CD4-positive, alpha-beta T cell treated with Interleukin-17A for 4 hours (primary cell): Measurements from ENCODE around the gene GLIS1.

Experiments used
- DNase-seq: peaks from one replicate; pipeline ENCODE4 v3.0.0-alpha.2; 2020; ENCODE audit warnings: mixed read lengths

The GLIS1 gene

DNA sequence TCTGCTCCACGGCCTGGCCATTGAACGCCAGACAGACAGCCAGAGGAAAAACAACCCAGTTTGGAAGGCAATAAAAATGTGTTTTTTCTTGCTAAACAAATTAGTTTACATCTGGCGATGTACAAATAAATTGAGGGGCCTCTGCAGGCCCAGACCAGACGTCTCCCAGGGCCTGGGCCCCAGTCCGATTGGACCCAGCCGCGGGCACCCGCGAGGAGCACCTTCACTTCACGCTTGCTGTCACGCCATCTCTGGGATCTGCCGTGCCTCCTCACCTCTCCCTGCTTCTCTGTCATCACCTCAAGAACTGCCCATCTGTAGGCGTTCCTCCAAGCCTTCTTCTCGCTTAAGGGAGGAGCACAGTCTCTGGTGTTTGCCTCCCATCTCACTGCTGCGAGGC lies 61.5 kb downstream of the GLIS1 start:
- no peak for DNase-seq

DNA sequence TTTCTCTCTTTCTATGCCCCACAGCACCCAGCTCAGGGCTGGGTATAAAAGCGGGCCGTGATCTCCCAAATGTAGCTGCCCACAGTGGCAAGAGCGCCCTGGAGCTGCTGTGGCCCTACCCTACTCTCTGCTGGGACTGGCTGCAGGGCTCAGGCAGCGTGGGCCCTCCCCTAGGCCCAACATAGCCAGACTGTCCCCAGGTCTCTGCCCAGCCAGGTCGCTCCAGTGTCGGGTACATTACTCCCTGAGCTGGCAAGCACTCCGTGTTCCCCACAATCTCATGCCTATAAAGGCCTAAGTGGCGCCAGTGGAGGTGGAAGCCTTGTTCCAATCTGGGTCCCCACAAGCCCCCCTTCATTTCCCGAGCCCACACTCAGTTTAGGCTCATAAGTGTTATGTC lies 66.2 kb downstream of the GLIS1 start:
- no peak for DNase-seq

DNA sequence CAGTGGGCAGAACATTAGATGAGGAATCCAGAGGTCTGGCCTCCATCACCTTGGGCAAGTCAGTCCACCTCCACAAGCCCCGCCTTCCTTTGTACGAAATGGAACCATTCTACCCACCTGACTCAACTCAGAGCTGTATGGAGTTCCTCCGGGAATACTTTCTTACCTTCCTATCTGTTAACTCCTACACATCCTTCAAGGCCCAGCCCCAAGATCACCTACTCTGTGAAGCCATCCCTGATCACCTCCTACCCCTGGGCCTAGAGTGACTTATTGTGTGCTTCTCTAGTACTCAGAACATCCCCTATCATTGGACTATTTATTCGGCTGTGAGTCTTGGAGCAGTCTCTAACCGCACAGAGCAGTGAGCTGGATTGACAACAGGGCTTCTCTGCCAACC lies 66.7 kb downstream of the GLIS1 start:
- no peak for DNase-seq

DNA sequence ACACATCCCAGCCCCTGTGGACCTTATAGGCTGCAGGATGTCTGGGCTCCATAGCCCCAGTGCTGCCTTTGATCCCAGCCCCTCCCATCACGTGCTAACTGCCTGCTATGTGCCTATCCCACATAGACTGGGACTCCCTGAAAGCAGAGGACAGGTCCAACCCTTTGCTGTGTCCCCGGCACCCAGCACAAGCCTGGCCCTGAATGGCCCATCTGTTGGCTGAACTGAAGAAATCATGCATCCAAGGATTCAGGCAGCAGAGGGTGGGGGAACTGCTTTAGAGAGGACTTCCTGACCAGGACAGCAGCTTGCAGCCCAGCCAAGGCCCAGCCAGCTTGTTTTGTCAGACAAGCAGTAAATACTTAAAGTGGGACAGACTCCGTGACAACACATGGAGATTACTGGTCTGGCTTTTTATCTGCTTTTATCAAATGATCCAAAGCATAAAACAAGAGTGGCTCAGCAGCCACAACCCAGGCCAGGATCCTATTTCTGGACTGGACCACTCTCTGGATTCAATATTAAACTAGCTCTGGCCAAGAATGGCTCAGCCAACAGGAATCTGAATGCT lies 69.3 kb downstream of the GLIS1 start:
- no peak for DNase-seq

DNA sequence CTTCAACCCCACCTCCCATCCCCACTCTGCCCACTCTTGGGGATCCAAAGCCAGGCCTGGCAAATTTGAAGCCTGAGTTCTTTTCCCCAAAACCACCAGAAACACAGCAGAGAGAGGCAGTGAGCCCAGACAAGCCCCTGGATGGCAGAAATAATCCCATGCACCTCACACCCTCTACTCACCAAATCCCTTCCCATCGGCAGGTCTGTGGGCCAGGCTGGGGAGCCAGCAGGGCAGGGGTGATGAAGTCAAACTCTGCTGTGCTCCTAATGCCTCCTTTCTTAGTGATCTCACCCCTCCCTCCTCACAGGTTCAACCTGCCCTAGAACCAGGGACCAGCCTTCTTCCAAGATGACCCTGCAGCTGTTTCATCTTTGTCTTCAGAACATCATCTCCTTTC lies 72.4 kb downstream of the GLIS1 start:
- DNase-seq: no peak

DNA sequence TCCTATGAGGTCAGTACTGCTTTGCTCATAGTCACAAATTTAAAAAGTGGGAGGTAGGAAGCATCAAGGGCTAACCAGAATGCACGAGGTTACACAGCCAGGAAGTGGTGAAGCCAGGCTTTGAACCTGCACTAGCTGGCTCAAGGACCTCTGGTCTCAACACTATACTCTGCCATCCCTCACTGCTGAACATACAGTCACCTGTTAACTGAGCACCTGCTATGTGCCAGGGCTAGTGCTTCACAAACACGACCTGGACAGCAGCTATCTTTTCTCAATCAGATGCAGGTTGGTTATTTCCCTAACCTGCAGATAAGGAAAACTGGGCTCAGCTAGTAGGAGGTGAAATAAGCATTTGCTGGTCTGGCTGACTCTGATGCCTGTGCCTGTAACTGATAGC lies 73.0 kb downstream of the GLIS1 start:
- DNase-seq: no peak

DNA sequence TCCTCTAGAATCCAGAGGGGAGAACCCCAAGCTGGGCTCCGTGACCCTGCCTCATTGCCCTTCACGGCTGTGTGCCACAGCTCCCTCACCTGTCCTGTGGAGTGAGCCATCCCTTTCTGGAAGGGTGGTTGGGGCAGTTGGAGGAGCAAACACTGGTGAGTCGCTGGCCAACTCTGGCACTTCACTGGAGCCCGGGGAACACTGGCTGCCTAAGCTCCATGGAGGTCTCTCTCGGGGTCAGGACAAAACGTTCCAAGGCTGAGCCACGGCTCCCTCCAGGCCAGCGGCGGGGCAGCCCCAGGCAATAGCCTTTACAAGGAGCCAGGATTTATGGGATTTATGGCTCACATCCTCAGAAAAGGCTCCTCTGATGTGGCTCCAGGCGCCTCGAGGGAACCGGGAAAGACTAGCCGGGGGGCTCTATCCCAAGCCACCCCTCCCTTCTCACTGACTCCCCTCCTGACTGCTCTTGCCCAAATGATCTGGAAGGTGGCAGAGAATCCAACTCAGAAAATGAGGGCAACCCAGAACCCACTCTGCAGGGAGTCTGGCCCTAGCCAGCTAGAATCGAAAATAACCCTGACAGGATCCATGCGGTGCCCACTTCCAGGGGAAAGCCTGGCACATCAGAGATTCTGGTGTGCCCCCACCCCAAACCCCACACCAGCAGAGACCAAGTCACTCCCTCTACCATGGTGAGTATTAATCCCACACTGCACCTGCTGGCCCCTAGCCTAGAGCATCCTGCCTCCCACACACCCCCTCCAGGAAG lies 75.2 kb downstream of the GLIS1 start:
- no peak for DNase-seq

DNA sequence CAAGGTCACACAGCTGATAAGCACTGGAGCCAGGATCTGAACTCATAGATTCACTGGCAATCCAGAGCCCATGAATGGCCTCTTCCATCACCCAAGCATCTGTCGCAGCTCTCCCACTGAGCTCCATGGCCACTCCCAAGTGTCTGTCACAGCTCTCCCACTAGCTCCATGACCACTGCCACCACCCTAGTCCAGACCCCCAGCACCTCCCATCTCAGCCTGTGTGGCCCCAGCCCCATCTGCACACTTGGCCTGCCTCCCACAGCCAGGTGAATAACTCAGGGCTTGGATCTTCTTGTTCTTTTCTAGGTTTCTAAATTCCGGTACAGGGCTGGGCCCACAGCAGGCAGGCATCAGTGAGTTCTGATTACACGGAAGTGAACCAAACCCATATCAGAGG lies 76.0 kb downstream of the GLIS1 start:
- DNase-seq: no peak

DNA sequence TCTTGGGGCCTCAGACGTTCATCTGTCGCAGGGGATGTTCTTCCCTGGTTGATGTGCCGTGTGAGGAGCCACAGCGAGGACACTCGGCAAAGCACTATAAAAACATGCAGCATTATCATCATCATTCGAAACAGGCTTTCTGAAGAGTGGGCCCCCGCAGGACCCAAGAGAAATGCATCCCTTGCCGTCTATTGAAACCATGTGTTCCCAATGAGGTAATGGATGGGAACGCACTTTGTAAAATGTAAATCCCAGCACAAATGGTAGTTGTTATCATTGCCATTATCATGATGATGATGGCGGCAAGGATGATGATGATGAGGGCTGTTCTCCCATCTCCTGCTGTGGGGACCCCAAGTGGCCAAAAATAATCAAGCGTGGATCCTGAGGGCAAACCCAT lies 76.8 kb downstream of the GLIS1 start:
- no peak for DNase-seq

DNA sequence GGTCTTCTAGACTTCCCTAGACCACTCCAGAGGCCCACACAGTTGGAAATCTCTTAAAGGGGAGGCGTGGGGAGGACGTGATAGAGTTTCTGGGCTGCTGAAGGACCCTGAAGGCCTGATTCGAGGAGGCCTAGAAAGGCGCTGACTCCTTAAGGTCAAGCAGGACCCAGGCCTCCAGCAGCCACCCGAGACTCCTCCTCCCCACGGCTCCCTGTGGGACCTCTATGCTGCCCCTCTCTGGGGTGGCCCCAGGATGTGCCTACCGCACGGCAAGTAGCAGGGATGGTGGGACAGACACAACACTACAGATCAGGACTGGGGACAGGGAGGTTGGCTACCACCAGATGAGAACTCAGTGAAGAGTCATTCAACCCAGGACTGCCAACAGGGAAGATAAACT lies 77.5 kb downstream of the GLIS1 start:
- no peak for DNase-seq

DNA sequence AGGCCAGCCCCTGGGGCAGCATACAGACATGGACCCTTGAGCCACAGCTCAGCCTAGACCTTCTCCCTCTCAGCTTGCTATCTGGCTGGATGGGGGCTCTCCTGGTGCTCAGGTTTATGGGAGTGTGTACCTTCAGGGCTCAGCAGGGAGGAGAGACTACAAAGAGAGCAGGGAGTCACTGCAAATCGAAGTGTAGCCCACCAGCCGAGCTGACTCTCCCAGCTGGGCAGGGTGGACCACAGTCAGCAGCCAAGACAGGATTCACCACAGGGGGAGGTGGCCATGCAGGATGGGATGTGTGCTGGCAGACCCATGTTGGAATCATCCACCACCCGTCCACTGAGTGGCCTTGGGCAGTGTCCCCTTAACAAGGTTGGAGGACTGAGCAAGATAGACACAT lies 78.3 kb downstream of the GLIS1 start:
- DNase-seq: no peak

DNA sequence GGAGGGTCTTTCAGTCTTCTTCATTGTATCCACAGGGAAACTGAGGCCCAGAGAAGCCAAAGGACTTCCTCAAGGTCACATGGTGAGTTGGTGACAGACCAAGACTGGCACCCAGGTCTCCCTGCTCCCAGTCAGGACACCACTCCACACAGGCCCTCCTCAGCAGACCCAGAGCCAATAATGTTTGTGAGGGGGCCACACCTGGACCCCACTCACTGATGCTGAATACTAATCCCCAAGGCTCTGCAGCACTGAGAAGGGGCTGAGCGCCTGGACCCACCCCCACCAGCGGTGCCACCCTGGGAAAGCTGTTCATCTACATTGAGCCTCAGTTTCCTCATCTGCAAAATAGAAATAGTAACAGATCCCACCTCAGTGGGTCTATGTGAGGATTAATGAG lies 79.5 kb downstream of the GLIS1 start:
- no peak for DNase-seq

DNA sequence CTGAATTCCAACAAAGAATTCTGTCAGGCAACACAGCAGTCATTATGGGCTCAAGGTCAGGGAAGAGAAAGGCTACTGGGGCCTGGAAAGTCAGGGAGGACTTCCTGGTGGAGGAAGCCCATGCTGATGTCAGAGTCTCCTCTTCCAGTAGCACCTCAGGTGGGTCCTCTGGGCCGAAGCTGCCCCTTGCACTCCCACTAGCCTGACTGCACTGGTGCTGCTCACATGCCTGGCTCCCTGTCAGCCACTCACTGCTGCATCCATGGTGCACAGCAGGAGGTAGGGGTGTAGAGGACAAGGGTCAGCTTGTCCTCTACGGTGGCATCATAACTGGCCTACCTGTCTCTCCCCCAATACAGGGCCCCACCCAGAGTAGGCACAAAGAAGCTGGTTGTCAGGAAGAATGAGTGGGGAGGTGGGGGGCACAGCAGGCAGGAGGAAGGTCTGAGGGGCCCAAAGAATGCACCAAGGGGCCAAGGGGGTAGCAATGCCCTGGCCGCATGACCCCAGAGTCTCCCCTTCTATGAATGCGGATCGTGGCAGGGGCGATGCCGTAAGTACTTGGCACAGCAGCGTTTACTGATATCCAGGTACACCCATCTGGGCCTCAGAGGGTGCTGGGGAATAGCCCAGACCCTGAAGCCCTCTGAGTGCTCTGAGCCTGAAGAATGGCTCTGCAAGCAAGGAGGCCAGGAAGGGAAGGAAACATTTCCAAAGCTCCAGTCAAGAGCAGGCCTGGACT lies 80.3 kb downstream of the GLIS1 start:
- no peak for DNase-seq

DNA sequence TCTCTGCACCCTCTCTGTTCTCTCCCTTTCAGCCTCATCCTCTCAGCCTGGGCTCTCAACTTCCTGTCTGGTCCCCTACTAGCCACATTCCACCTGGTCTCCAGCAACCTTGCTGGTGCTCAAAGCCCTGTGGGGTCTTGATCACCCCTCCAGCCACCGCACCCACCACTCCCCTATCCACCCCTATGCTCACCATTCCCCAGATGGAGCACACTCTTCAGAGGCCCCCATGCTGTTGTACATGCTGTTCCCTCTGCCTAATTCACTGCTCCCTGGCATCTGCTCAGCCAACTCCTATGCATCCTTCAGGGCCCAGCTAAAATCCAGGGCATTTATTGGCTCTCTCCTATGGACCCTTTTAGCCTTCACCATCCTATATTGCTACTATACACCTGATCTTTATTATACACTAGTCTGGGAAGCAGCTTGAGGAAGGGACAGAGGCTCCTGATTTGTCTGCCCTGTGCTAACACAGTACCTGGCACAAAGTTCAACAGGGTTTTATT lies 81.0 kb downstream of the GLIS1 start:
- DNase-seq: no peak

DNA sequence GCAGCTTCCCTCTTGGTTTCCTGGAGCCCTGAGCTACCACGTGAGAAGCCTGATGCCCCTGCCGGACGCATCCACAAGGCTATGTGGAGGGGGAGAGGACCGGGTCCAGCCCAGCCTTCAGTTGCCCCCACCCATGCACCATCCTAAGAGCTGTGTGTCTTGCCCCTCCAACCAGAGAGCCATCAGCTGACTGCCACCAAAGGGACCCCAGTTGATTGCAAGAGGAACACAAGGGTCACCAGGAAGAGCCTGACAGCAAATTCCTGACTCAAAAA lies 81.5 kb downstream of the GLIS1 start:
- DNase-seq: no peak

DNA sequence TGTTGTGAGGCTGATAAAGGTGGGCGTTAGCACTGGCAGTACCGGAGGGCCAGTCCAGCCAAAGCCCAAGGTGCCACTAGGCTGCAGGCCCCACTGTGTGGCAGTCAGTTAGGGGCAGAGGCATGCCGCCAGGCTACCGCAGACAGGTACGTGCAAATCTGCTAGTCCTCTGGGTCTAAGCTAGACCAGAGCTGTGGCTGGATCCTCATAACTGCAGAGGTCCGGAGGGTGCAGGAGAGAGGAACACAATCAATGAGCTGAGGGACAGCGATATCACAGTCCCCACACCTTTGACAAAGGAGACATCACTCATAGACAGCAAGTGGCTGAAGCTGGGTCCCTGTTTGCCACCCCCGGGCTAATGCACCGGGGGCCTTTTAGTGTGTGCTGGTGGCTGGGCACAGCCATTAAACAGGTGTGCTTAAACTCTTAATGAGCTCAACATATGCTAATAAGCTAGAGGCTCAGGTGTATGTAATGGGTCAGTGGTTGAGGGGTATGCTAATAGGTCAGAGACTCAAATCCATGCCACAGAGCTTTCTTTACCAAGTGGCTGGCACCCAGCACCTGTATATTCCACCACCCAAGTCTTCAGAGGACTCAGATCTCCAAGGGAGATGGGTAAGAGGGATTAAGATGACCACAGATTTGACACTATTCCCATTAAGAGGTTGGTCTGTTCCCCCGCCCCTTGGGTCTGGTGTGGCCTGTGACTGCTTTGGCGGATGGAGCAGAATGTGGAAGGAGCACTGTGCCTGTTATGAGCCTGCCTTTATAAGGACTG lies 82.0 kb downstream of the GLIS1 start:
- no peak for DNase-seq

DNA sequence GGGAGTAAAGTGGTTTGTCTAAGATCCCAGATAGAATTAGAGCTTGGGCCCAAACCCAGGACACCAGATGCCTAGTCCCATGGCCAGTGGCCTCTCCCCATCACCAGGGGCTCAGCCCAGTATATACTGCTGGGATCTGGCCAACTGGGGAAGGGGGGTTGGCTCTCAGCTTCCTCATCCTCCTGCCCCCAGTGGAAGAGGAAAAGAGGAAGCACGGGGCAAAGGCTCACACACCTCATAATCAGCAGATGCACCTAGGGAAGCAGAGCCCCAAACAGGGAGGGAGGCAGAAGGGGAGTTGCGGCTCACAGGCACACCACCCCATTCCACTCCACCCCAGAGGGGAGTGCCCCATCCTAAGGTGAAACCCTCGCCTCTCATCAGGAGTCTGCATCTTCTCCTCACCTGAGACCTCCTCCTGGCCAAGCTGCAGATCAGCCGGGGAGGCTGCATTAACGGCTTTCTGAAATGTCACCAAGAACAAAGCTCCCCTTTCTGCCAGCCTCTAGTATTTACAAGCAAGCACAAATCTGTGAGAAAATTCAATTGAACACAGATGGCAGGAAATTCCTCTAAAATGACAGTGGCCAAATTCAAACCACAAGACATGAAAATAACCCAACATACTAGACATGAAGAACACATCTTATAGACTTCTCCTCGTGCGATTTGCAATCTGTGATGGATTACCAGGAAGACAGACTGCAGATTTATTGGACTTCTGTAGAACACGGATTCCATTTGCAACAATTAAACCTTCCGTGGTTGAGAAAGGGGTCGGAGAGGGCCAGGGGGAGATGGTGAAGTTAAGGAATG lies 82.8 kb downstream of the GLIS1 start:
- no peak for DNase-seq

DNA sequence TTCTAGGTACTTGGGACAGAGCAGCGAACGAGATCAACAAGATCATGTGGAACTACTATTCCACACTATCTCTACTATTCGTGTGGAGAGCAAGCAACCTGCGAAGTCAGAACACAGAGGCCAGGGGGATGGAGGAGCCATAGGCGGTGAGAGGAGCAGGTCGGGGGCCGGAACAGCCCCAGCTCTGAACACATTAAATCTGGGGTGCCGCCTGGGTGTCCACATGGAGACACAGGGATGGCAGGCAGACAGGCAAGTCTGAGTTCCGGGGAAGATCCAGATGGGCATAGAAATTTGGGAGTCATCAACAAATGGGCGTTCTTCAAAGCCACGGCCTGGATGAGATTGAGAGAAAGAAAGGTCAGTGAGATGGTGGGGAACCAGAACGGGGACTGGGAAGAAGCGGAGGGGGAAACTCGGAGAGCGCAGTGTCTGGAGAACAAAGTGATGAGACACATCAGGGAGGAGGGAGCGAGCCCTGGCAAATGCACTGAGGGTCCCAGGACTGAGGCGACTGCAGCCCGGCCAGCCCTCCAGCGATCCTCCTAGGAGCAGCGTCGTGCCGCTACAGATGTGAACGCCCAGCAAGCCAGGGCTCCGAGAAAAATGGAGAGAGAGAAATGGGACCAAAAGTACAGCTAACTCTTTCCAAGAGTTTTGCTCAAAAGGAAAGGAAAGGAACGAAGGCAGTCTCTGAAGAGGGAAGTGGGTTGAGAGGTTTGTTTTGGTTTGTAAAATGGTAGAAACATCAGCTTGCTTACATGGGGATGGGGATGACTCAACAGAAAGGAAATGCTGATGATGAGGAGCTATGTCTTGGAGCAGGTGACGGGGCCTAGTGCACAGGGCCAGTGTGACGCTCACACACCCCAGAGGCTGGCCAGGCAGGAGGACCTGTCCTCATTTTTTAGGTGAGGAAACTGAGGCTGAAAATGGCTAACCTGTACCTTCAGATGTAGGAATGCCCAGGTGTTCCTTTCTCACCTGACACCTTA lies 84.5 kb downstream of the GLIS1 start:
- DNase-seq: no peak

DNA sequence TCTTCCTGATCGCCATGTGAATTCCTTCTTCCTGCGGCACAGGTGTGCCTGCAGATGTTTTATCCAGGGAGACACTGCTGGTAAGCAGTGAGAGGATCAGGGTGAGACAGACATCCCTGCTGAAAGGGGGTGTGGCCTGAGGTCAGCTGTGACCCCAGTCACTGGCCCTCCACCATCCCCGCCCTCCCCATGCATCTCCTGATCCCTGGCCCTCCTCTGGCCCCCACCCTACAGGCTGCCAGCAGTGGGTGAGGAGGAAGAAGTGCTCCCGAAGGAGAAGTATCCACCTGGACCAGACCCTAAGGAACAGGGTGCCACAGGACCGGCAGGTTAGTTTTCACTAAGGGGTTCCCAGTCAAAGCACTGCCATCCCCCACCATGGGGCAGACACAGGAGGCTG lies 85.3 kb downstream of the GLIS1 start:
- no peak for DNase-seq

DNA sequence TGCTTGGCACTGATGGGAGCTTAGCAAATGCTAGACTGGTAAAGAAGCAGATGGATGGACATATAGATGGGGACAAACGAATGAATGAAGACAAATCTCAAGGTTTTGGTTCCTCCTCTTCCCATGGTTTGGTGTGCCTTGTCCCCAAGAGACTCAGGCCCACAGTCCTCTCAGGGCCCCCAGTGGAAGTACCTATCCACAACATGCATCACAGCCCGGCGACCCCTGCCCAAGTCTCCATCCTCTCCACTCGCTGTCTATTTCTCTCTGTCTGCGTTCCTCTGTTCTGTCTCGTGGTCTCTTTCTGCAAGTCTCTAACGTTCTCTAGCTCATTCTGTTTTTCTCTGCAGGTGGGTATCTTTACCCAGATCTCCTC lies 85.8 kb downstream of the GLIS1 start:
- DNase-seq: no peak

DNA sequence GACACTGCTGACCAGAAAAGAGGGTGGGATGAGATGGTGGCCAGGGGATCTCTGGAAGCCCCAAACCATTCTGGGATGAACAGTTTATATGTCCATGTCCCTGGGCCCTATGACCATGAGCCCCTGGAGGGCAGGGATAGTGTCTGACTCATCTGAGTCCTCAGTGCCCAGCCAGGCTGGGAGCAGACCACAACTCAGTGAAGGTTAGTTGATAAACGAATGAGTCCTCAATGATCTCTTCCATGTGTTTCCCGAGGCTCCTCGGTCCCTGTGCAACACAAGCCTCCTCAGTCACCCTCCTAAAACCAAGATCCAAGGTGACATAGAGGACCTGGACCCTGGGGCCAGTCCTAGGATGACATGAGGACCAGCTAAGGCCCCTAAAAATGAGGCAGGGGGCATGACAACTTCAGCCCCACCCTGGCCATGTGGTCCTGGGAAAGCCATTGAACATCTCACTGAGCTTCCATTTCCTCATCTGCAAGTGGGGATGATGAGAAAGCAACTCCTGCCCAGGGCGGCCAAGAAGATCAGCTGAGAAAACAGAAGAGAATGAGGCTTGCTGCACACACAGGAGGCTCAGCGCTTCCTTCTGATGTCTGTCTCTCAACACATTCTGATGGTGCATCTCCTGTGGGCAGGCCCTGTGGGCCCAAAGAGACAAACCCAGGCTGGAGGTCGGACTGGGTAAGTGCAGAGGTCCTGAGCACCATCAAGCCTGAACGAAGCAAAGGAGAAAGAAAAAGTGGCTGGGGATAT lies 86.3 kb downstream of the GLIS1 start:
- no peak for DNase-seq
